Suppressor macrophage treated with lipopolysaccharide for 1 hour (primary cell): ENCODE data around the gene GPR158.

Experiments
- DNase-seq, 3 donors: peaks; one replicate each; pipeline ENCODE4 v3.0.0-alpha.2; 2020 to 2022

Gene GPR158

GRCh38 chr10:25417611-25418010, 242.8 kb downstream of the GPR158 start:
- DNase-seq = no peak

- no peak for DNase-seq
These were observed 251.0 kb downstream of the GPR158 start for GRCh38 chr10:25425776-25426175.

- no peak for DNase-seq
These were observed 261.6 kb downstream of the GPR158 start for GRCh38 chr10:25436431-25436830.

- no peak for DNase-seq
These were observed 266.5 kb downstream of the GPR158 start for GRCh38 chr10:25441270-25441669.

- no peak for DNase-seq
These were observed 269.5 kb downstream of the GPR158 start for GRCh38 chr10:25444266-25444665.

GRCh38 chr10:25451401-25451800, 276.6 kb downstream of the GPR158 start:
- DNase-seq = no peak

GRCh38 chr10:25453619-25454018, 278.8 kb downstream of the GPR158 start:
- no peak for DNase-seq

- peak in 1 of 3 donors; percentile 10 for DNase-seq
These were observed 281.3 kb downstream of the GPR158 start for GRCh38 chr10:25455980-25456567.

GRCh38 chr10:25457552-25457951, 282.8 kb downstream of the GPR158 start:
- DNase-seq = peak in 1 of 3 donors; percentile 8

- peak in 1 of 3 donors; percentile 3 for DNase-seq
These were observed 291.0 kb downstream of the GPR158 start for GRCh38 chr10:25465582-25466372.

GRCh38 chr10:25467881-25468280, 293.1 kb downstream of the GPR158 start:
- DNase-seq = peak in 1 of 3 donors; percentile 8

- no peak for DNase-seq
These were observed 306.7 kb downstream of the GPR158 start for GRCh38 chr10:25481467-25481866.

- DNase-seq = peak in 1 of 3 donors; percentile 5
These were observed 309.2 kb downstream of the GPR158 start for GRCh38 chr10:25483999-25484398.

- DNase-seq = no peak
These were observed 312.5 kb downstream of the GPR158 start for GRCh38 chr10:25487266-25487665.

GRCh38 chr10:25492040-25492439, 317.2 kb downstream of the GPR158 start:
- DNase-seq = peak in 1 of 3 donors; percentile 10

GRCh38 chr10:25492680-25493079, 317.9 kb downstream of the GPR158 start:
- DNase-seq = peak in 1 of 3 donors; percentile 10

- DNase-seq = peak in 1 of 3 donors; percentile 5
These were observed 318.5 kb downstream of the GPR158 start for GRCh38 chr10:25493122-25493893.

- peak in 1 of 3 donors; percentile 11 for DNase-seq
These were observed 322.4 kb downstream of the GPR158 start for GRCh38 chr10:25497246-25497645.

- DNase-seq = peak in 1 of 3 donors; percentile 5
These were observed 323.8 kb downstream of the GPR158 start for GRCh38 chr10:25498645-25499044.

- no peak for DNase-seq
These were observed 327.1 kb downstream of the GPR158 start for GRCh38 chr10:25501912-25502311.

- peak in 1 of 3 donors; percentile 7 for DNase-seq
These were observed 327.7 kb downstream of the GPR158 start for GRCh38 chr10:25502453-25502852.

- DNase-seq = peak in 1 of 3 donors; percentile 12
These were observed 329.5 kb downstream of the GPR158 start for GRCh38 chr10:25504306-25504705.

- DNase-seq = no peak
These were observed 330.0 kb downstream of the GPR158 start for GRCh38 chr10:25504838-25505237.
